HEK293T (cell line): ENCODE results near the gene EXOC6B.

Source experiments
- CTCF ChIA-PET: fragments of 350-600 bp; formaldehyde crosslinking; extraction: SDS; loops from one replicate; lab custom pipeline; 2021; ENCODE audit warnings: antibody characterized with exemption, inconsistent platforms; lab: Yijun Ruan, JAX
- POLR2A ChIA-PET: fragments of 350-600 bp; formaldehyde crosslinking; extraction: SDS; loops from one replicate; lab custom pipeline; 2020; ENCODE audit warnings: antibody characterized with exemption, inconsistent platforms; lab: Yijun Ruan, JAX
- DNase-seq: peaks from one replicate; pipeline ENCODE4 v3.0.0; 2012; ENCODE audit warnings: mixed read lengths; ENCODE audit errors: extremely low spot score
- ARNT ChIP-seq: fragments of 450-650 bp; IDR thresholded peaks from 2 replicates; pipeline ENCODE4 v1.6.1; 2017; ENCODE audit warnings: mild to moderate bottlenecking
- BHLHE40 ChIP-seq: fragments of 450-650 bp; IDR thresholded peaks from 2 replicates; pipeline ENCODE4 v1.6.1; 2016; ENCODE audit warnings: mild to moderate bottlenecking, moderate library complexity, borderline replicate concordance
- CTBP1 ChIP-seq: fragments of 450-650 bp; IDR thresholded peaks from 2 replicates; pipeline ENCODE4 v1.6.1; 2016; ENCODE audit warnings: borderline replicate concordance
- ELF4 ChIP-seq: fragments of 450-650 bp; IDR thresholded peaks from 2 replicates; pipeline ENCODE4 v1.6.1; 2017; ENCODE audit warnings: antibody characterized with exemption
- FOXA1 ChIP-seq: fragments of 450-650 bp; IDR thresholded peaks from 2 replicates; pipeline ENCODE4 v1.6.1; 2016; ENCODE audit warnings: mild to moderate bottlenecking
- FOXK2 ChIP-seq: fragments of 450-650 bp; IDR thresholded peaks from 2 replicates; pipeline ENCODE4 v1.6.1; 2016; ENCODE audit warnings: mild to moderate bottlenecking
- FOXM1 ChIP-seq: fragments of 450-650 bp; IDR thresholded peaks from 2 replicates; pipeline ENCODE4 v1.6.1; 2017; ENCODE audit warnings: mild to moderate bottlenecking, borderline replicate concordance
- HDGF ChIP-seq: fragments of 450-650 bp; IDR thresholded peaks from 2 replicates; pipeline ENCODE4 v1.6.1; 2017; ENCODE audit warnings: antibody characterized with exemption, borderline replicate concordance
- L3MBTL2 ChIP-seq: fragments of 450-650 bp; conservative IDR thresholded peaks from 2 replicates; pipeline ENCODE4 v1.6.1; 2016; ENCODE audit warnings: mild to moderate bottlenecking
- LEF1 ChIP-seq: fragments of 450-650 bp; IDR thresholded peaks from 2 replicates; pipeline ENCODE4 v1.6.1; 2017; ENCODE audit warnings: mild to moderate bottlenecking, borderline replicate concordance
- NFRKB ChIP-seq: fragments of 450-650 bp; IDR thresholded peaks from 2 replicates; pipeline ENCODE4 v1.6.1; 2016; ENCODE audit warnings: mild to moderate bottlenecking, moderate library complexity
- PKNOX1 ChIP-seq: fragments of 450-650 bp; IDR thresholded peaks from 2 replicates; pipeline ENCODE4 v1.6.1; 2016
- SP1 ChIP-seq: fragments of 450-650 bp; IDR thresholded peaks from 2 replicates; pipeline ENCODE4 v1.6.1; 2017
- SUZ12 ChIP-seq: fragments of 450-650 bp; IDR thresholded peaks from 2 replicates; pipeline ENCODE4 v1.6.1; 2016; ENCODE audit warnings: mild to moderate bottlenecking
- TARDBP ChIP-seq: fragments of 450-650 bp; IDR thresholded peaks from 2 replicates; pipeline ENCODE4 v1.6.1; 2016
- ZNF384 ChIP-seq: fragments of 450-650 bp; IDR thresholded peaks from 2 replicates; pipeline ENCODE4 v1.6.1; 2016

Gene EXOC6B

GRCh38 chr2:72273384-72273783 is 552.4 kb downstream of the EXOC6B start:
- ChIA-PET CTCF (no interaction called here), POLR2A (no interaction called here)
- no peak for TF ChIP-seq NFRKB
- TF ChIP-seq SP1: no peak
- TF ChIP-seq BHLHE40: no peak
- no peak for TF ChIP-seq SUZ12
- TF ChIP-seq CTBP1: no peak
- no peak for TF ChIP-seq HDGF
- TF ChIP-seq FOXK2: no peak
- TF ChIP-seq FOXM1: no peak
- TF ChIP-seq FOXA1: no peak
- TF ChIP-seq PKNOX1: no peak
- TF ChIP-seq ZNF384: no peak
- no peak for TF ChIP-seq L3MBTL2
- no peak for TF ChIP-seq TARDBP
- no peak for DNase-seq

- TF ChIP-seq ZNF384 (no peak), ARNT (no peak), ELF4 (no peak), HDGF (no peak), TARDBP (no peak), L3MBTL2 (no peak), BHLHE40 (no peak), FOXK2 (no peak)
- no peak for DNase-seq
- ChIA-PET CTCF (no interaction called here), POLR2A (no interaction called here)
These were observed 553.8 kb downstream of the EXOC6B start for GRCh38 chr2:72271766-72272641.

- DNase-seq: no peak
- ChIA-PET CTCF (no interaction called here), POLR2A (no interaction called here)
- no peak for TF ChIP-seq FOXK2
These were observed 554.6 kb downstream of the EXOC6B start for GRCh38 chr2:72271276-72271614.

GRCh38 chr2:72270556-72271275 is 555.1 kb downstream of the EXOC6B start:
- TF ChIP-seq SP1 (no peak), ARNT (no peak), SUZ12 (no peak), L3MBTL2 (no peak), FOXA1 (no peak), PKNOX1 (no peak), FOXK2 (no peak), FOXM1 (no peak), ELF4 (no peak), LEF1 (no peak), BHLHE40 (no peak), CTBP1 (no peak), NFRKB (no peak)
- POLR2A ChIA-PET: no interaction called here
- CTCF ChIA-PET: no interaction called here

GRCh38 chr2:72263776-72264060 is 562.1 kb downstream of the EXOC6B start:
- no peak for DNase-seq
- POLR2A ChIA-PET: no interaction called here
- CTCF ChIA-PET: no interaction called here
- no peak for TF ChIP-seq FOXM1
- TF ChIP-seq TARDBP: no peak
- no peak for TF ChIP-seq L3MBTL2
- TF ChIP-seq ARNT: no peak
- no peak for TF ChIP-seq FOXK2
- TF ChIP-seq ZNF384: no peak
- no peak for TF ChIP-seq BHLHE40
- no peak for TF ChIP-seq LEF1
- no peak for TF ChIP-seq CTBP1
- no peak for TF ChIP-seq NFRKB

More at GRCh38 chr2:72270556-72271275, 555.1 kb downstream of the EXOC6B start:
- DNase-seq: no peak

- TF ChIP-seq TARDBP: no peak
- no peak for TF ChIP-seq HDGF
- no peak for TF ChIP-seq SP1
- TF ChIP-seq CTBP1: no peak
- no peak for TF ChIP-seq L3MBTL2
- no peak for TF ChIP-seq FOXK2
- TF ChIP-seq ARNT: no peak
- no peak for TF ChIP-seq ZNF384
- no peak for TF ChIP-seq PKNOX1
- no peak for TF ChIP-seq SUZ12
- TF ChIP-seq FOXM1: no peak
- DNase-seq: no peak
- POLR2A ChIA-PET: no interaction called here
- CTCF ChIA-PET: no interaction called here
These were observed 562.6 kb downstream of the EXOC6B start for GRCh38 chr2:72263043-72263775.
